Measurements from ENCODE around the gene LRBA. TPM values are rescaled to one million over a fixed set of nuclear protein-coding genes. Genes with fewer than 3 reads are reported as not detected.

LRBA gene
- total RNA-seq, 4 donors from 2014 or later = 13.3 to 21.2 (median 20.1) TPM

GRCh38 chr4:150256841-150257730 is 758.0 kb downstream of the LRBA start:
- Histone ChIP-seq H3K9me3 (no peaks in the 10 kb centered on the region), H3K36me3 (peaks cover 10 to 55% (median 33%) of the 10 kb centered on the region in 4 donors), H3K4me3 (no peak overlapping the region), H3K4me1 (peaks cover 0 to 20% (median 13%) of the 10 kb centered on the region in 4 donors), H3K27me3 (no peaks in the 10 kb centered on the region), H3K27ac (replicated peaks in 1 of 4) (no peak overlapping the region)
- 87% methylated on average over 24 of the region's 25 CpGs for WGBS
- TF ChIP-seq POLR2A (IDR thresholded peaks at IDR 0.05; ENCODE audit: low read depth) (no peak), EP300 (IDR thresholded peaks at IDR 0.05) (no peak), CTCF (IDR thresholded peaks at IDR 0.05) (no peak), POLR2AphosphoS5 (IDR thresholded peaks at IDR 0.05) (no peak)
- intact Hi-C loops (cut with DNase I) = no loop called here
- peak; percentile 79 for DNase-seq (ENCODE audit: extremely low spot score)

DNA sequence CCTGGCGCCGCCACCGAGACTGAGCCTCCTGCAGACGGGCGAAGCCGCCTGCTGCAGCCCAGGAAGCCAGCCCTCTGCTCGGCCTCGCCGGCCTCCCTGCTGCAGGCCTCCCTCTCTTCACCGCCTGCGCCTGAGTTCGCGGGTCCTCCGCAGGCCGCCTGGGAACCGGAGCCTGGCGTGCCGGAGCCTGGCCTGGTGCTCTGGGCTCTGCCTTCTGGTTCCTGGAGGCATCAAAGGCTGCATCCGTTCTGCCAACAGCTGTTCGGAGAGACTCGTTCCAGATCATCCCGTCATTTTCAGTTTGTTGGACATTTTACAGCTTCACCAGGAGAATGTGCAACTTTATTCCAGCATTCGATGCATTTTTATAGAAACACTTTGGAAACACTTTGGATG is 758.9 kb downstream of the LRBA start:
- H3K27me3 ChIP-seq = no peaks in the 10 kb centered on the region
- H3K9me3 ChIP-seq = no peaks in the 10 kb centered on the region
- DNase-seq (ENCODE audit: extremely low spot score) = peak; percentile 74
- intact Hi-C loops (cut with DNase I) = no loop called here
- peaks cover 10 to 52% (median 33%) of the 10 kb centered on the region in 4 donors for H3K36me3 ChIP-seq
- H3K4me3 ChIP-seq = peak overlapping the region in 1 of 4 donors; percentile 4
- TF ChIP-seq POLR2AphosphoS5 (IDR thresholded peaks at IDR 0.05) = no peak
- TF ChIP-seq EP300 (IDR thresholded peaks at IDR 0.05) = no peak
- TF ChIP-seq POLR2A (IDR thresholded peaks at IDR 0.05; ENCODE audit: low read depth) = no peak
- TF ChIP-seq CTCF (IDR thresholded peaks at IDR 0.05) = no peak
- peaks cover 0 to 27% (median 16%) of the 10 kb centered on the region in 4 donors for H3K4me1 ChIP-seq
- 92% methylated on average over 18 of the region's 23 CpGs for WGBS
- peak overlapping the region in 3 of 4 donors; percentile 41 to 55 (median 44) for H3K27ac ChIP-seq (replicated peaks in 1 of 4)

DNA sequence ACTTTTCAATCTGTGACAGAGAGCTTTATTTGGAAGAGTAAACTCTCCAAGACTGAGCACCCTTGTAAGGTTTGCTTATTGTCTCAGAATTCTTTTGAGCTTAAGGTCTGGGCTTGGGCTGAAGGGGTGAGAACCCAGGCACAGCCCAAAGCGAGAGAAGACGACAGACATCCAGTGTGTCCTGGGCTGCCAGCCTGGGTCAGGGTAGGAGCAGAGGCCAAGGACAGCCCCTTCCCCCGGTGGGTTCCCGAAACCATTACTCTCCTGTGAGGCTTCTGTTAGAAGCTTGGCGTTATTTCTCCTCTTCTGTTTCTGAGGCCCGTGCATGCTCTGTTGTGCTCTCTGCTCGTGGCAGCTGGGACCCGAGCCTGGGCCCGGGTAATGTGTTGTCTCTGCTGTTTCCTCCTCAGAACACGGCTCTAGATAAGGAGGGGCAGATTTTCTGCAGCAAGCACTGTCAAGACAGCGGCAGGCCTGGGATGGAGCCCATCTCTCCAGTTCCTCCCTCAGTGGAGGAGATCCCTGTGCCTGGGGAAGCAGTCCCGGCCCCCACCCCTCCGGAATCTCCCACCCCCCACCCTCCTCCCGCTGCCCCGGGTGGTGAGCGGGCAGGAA is 759.4 kb downstream of the LRBA start:
- no peak overlapping the region for H3K4me3 ChIP-seq
- peaks cover 10 to 50% (median 33%) of the 10 kb centered on the region in 4 donors for H3K36me3 ChIP-seq
- H3K27ac ChIP-seq (replicated peaks in 1 of 4) = peak overlapping the region; percentile 40 to 55 (median 42)
- WGBS = 71% methylated on average over 12 of the region's 16 CpGs
- H3K4me1 ChIP-seq = peaks cover 0 to 27% (median 16%) of the 10 kb centered on the region in 4 donors
- DNase-seq (ENCODE audit: extremely low spot score) = peak; percentile 60
- H3K9me3 ChIP-seq = no peaks in the 10 kb centered on the region
- H3K27me3 ChIP-seq = no peaks in the 10 kb centered on the region
- intact Hi-C loops (cut with DNase I) = no loop called here
- TF ChIP-seq POLR2AphosphoS5 (IDR thresholded peaks at IDR 0.05) (no peak), CTCF (IDR thresholded peaks at IDR 0.05) (no peak), POLR2A (IDR thresholded peaks at IDR 0.05; ENCODE audit: low read depth) (no peak), EP300 (IDR thresholded peaks at IDR 0.05) (no peak)

DNA sequence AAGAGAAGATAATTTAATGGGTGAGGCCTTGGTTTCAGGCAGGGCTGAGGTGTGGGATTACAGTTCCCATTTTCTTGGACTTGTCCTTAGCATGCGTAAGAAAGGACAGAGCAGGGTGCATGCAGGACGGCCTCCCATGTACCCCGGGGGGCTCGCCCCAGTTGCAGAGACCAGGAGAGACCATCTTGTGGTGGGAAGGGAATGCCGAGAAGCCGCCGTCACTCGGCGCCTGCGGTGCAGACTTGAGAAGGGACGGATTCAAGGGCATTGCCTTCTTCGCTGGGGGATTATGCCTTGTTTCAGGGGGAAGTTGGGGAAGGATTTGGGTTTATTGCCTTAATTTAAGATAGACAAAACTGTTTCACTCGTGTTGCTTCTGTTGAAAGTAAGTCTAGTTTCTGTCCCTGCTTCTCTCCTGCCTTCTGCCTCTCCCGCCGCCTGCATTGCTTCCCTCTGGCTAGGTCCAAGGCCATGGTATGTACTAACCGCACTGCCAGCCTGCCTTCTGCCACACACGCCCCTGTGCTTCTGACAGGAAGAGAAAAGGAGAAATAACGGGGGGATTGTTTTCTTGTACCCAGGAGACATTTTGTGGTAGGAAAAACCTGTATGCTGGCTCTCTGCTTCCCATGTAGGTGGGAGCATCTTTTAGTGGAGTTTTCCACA is 761.0 kb downstream of the LRBA start:
- no peak for TF ChIP-seq CTCF (IDR thresholded peaks at IDR 0.05)
- TF ChIP-seq POLR2AphosphoS5 (IDR thresholded peaks at IDR 0.05) = no peak
- H3K27me3 ChIP-seq = no peaks in the 10 kb centered on the region
- H3K9me3 ChIP-seq = no peaks in the 10 kb centered on the region
- H3K4me3 ChIP-seq = no peak overlapping the region
- H3K27ac ChIP-seq (replicated peaks in 1 of 4) = no peak overlapping the region
- intact Hi-C loops (cut with DNase I) = no loop called here
- peaks cover 4 to 54% (median 43%) of the 10 kb centered on the region in 4 donors for H3K36me3 ChIP-seq
- DNase-seq (ENCODE audit: extremely low spot score) = peak; percentile 90
- H3K4me1 ChIP-seq = peaks cover 0 to 27% (median 16%) of the 10 kb centered on the region in 4 donors
- WGBS = 92% methylated on average over 18 of the region's 18 CpGs
